ENCODE measurements around the gene DBNDD1.
"Not testable (repeated sequence)": the region's sequence is repeated elsewhere in the genome, so short reads cannot be mapped to it uniquely, and the experiment has no call there.

Gene DBNDD1

GRCh38 chr16:89986600-89986999 lies 32.7 kb downstream of the DBNDD1 start:
- DNase-seq = no peak

- no peak for DNase-seq
Measured at GRCh38 chr16:89985219-89985618, 34.0 kb downstream of the DBNDD1 start.

GRCh38 chr16:89984216-89984615 lies 35.0 kb downstream of the DBNDD1 start:
- DNase-seq = no peak

GRCh38 chr16:89983536-89983935 lies 35.7 kb downstream of the DBNDD1 start:
- no peak for DNase-seq

- DNase-seq = no peak
Measured at GRCh38 chr16:89982318-89982717, 36.9 kb downstream of the DBNDD1 start.

GRCh38 chr16:89981414-89981813 lies 37.8 kb downstream of the DBNDD1 start:
- DNase-seq = no peak

GRCh38 chr16:89974870-89975269 lies 44.4 kb downstream of the DBNDD1 start:
- DNase-seq = no peak

- DNase-seq = no peak
Measured at GRCh38 chr16:89973654-89974335, 45.5 kb downstream of the DBNDD1 start.

- no peak for DNase-seq
Measured at GRCh38 chr16:89973235-89973634, 46.0 kb downstream of the DBNDD1 start.

- peak; percentile 65 for DNase-seq
Measured at GRCh38 chr16:89972244-89973234, 46.7 kb downstream of the DBNDD1 start.

- no peak for DNase-seq
Measured at GRCh38 chr16:89971495-89972243, 47.6 kb downstream of the DBNDD1 start.

GRCh38 chr16:89969741-89970410 lies 49.4 kb downstream of the DBNDD1 start:
- DNase-seq = no peak

GRCh38 chr16:89968074-89968473 lies 51.2 kb downstream of the DBNDD1 start:
- DNase-seq = not testable (repeated sequence)

- not testable (repeated sequence) for DNase-seq
Measured at GRCh38 chr16:89967436-89967835, 51.8 kb downstream of the DBNDD1 start.

- DNase-seq = no peak
Measured at GRCh38 chr16:89966756-89967155, 52.5 kb downstream of the DBNDD1 start.

- DNase-seq = no peak
Measured at GRCh38 chr16:89965447-89966225, 53.6 kb downstream of the DBNDD1 start.

- DNase-seq = no peak
Measured at GRCh38 chr16:89964201-89964600, 55.1 kb downstream of the DBNDD1 start.

- DNase-seq = no peak
Measured at GRCh38 chr16:89962754-89963498, 56.3 kb downstream of the DBNDD1 start.

- DNase-seq = no peak
Measured at GRCh38 chr16:89961920-89962319, 57.3 kb downstream of the DBNDD1 start.

- DNase-seq = no peak
Measured at GRCh38 chr16:89960966-89961365, 58.3 kb downstream of the DBNDD1 start.

GRCh38 chr16:89958596-89958995 lies 60.7 kb downstream of the DBNDD1 start:
- DNase-seq = no peak

Measured in NCI-H748 treated with DMSO at 0.1 percent for 48 hours (cell line).